K562 (cell line): ENCODE data around the gene RAB25. TPM values are rescaled to one million over a fixed set of nuclear protein-coding genes. Genes with fewer than 3 reads are reported as not detected.
A peak's percentile ranks its signal among the peaks of the same experiment; 100 is the strongest.

Experiments used
- ETV6 ChIP-seq, 3 experiments: fragments of 150-350 bp in 1 of 3; sonication (generic) in 1 of 3; formaldehyde crosslinking in 1 of 3; IDR thresholded peaks; 2 replicates each; pipeline versions ENCODE4 v1.6.1 to v1.8.0; 2014 to 2022; ENCODE audit warnings: borderline replicate concordance in 2 of 3, low read depth in 2 of 3, antibody characterized with exemption in 1 of 3, low read length in 1 of 3, mild to moderate bottlenecking in 1 of 3, missing genetic modification reagents in 1 of 3
- NFYB ChIP-seq: IDR thresholded peaks from 2 replicates; pipeline ENCODE4 v1.6.1; 2011; ENCODE audit warnings: mild to moderate bottlenecking, moderate library complexity; ENCODE audit not compliant: insufficient read length; ENCODE audit errors: extremely low read depth
- RERE ChIP-seq: sonication (generic); formaldehyde crosslinking; IDR thresholded peaks from 2 replicates; pipeline ENCODE4 v1.8.0; 2023; ENCODE audit warnings: missing genetic modification reagents, mild to moderate bottlenecking, borderline replicate concordance
- ZBTB26 ChIP-seq: fragments of 450-650 bp; formaldehyde crosslinking; IDR thresholded peaks from 2 replicates; pipeline ENCODE4 v1.4.0; 2022; ENCODE audit warnings: missing genetic modification characterization
- ZHX1 ChIP-seq: fragments of 150-350 bp; conservative IDR thresholded peaks from 2 replicates; pipeline ENCODE4 v1.6.1; 2014; ENCODE audit warnings: low read length
- ZMIZ1 ChIP-seq, 2 experiments: fragments of 150-350 bp in 1 of 2; IDR thresholded peaks; 2 replicates each; pipeline ENCODE4 v1.6.1; 2012 to 2016; ENCODE audit warnings: low read depth in 2 of 2, low read length in 2 of 2, mild to moderate bottlenecking in 1 of 2, moderate library complexity in 1 of 2
- ZNF324 ChIP-seq: fragments of 250-450 bp; sonication (Bioruptor Pico); IDR thresholded peaks from 2 replicates; pipeline ENCODE4 v1.4.0; 2020; ENCODE audit warnings: mild to moderate bottlenecking
- polyA plus RNA-seq, 8 experiments: library from polyadenylated mRNA; depleted of rRNA in 4 of 8; stranded (reverse) in 5 of 8; unstranded in 3 of 8; fragments of >200 nt; fragmentation: Nextera tagmentation in 2 of 8; fragmentation: Illumina TruSeq in 1 of 8; extraction: Ambion mirVana in 2 of 8; extraction: Trizol in 1 of 8; gene quantifications; 2 replicates each; pipeline versions ENCODE4 v1.2.1 to v1.2.3, GENCODE V29; 2011 to 2014; ENCODE audit warnings: inconsistent platforms in 1 of 8, missing spikeins in 1 of 8
- total RNA-seq, 7 experiments: library from RNA; depleted of rRNA in 6 of 7; stranded (reverse); fragments of >200 nt in 6 of 7; fragmentation: Illumina TruSeq in 2 of 7; extraction: Trizol in 2 of 7; gene quantifications; 2 replicates each; pipeline versions ENCODE4 v1.2.1 to v1.2.3, GENCODE V29; 2011 to 2021; ENCODE audit warnings: low replicate concordance in 1 of 7
- TF ChIP-seq, protein P1 (sequence below): fragments of 250-450 bp; sonication (Bioruptor Pico); IDR thresholded peaks from 2 replicates; pipeline ENCODE4 v1.5.0; 2020; ENCODE audit warnings: mild to moderate bottlenecking, borderline replicate concordance

RAB25 gene
- total and polyA plus RNA-seq, 9 of the 15 experiments (the other 6 are each of a cell fraction or from before 2014, with no cell fraction given), result 0.10 to 0.27 (median 0.13) TPM; not detected in 6

DNA sequence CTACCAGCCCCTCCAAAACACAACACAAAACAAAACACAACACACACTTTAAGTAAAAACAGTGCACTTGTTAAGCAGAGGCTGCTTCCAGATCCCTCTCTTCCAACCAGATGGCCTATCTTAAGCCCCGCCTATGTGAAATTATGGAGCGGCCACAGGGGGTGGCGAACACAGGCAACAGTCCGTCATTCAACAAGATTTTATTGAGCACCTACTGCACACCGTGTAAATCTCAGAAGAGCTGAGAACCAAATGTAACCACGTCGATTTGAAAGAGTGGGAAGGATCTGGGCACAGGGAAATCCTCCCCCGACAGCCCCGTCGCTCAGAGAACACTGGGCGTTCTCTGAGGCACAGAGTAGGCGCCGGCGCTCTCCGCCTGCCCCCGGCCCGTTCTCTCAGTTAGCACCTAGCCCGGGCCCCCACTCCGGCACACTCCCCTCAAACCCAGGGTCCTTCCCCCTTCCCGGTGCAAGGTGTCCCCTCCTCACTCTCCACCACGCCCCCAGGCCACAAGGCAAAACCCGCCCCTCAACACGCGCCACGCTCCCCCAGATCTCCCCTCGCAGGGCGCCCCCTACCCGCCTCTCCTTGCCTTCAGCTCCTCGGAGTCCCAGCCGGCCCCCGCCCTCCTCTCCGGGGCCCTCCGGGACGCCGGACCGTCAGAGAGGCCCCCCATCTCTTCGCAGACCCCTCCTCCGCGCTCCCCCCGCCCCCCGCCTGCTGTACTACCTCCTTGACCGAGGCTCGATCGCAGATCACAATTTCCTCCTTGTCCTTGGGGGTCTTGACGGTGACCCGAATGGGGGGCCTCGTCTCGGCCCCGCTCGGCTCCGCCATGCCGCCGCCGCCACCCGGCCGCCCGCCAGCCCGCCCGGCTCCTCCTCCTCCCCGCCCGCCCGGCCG lies 7.8 kb upstream of the RAB25 start (continued):
- TF ChIP-seq, protein P1, sequence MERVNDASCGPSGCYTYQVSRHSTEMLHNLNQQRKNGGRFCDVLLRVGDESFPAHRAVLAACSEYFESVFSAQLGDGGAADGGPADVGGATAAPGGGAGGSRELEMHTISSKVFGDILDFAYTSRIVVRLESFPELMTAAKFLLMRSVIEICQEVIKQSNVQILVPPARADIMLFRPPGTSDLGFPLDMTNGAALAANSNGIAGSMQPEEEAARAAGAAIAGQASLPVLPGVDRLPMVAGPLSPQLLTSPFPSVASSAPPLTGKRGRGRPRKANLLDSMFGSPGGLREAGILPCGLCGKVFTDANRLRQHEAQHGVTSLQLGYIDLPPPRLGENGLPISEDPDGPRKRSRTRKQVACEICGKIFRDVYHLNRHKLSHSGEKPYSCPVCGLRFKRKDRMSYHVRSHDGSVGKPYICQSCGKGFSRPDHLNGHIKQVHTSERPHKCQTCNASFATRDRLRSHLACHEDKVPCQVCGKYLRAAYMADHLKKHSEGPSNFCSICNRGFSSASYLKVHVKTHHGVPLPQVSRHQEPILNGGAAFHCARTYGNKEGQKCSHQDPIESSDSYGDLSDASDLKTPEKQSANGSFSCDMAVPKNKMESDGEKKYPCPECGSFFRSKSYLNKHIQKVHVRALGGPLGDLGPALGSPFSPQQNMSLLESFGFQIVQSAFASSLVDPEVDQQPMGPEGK (CRISPR knock-in tag), result no peak
- TF ChIP-seq ZNF324 (CRISPR knock-in tag), result no peak
- no peak for TF ChIP-seq ZHX1
- no peak for TF ChIP-seq RERE (CRISPR knock-in tag)
- TF ChIP-seq ETV6 (IDR thresholded peaks at IDR 0.05; ENCODE audit: borderline replicate concordance in 1 of 2, low read depth in 2 of 2, low read length in 1 of 2), result no peak
- no peak for TF ChIP-seq ETV6 (CRISPR knock-in tag; IDR thresholded peaks at IDR 0.05; ENCODE audit: borderline replicate concordance)
- TF ChIP-seq NFYB, result no peak
- no peak for TF ChIP-seq ZMIZ1 (IDR thresholded peaks at IDR 0.05; ENCODE audit: low read depth in 2 of 2, low read length in 2 of 2)
- TF ChIP-seq ZBTB26 (CRISPR knock-in tag), result 0 out of 2 replicates have a peak, but pooled peaks have one; percentile 55
